ENCODE data around the gene MYO1D. TPM values are rescaled to one million over a fixed set of nuclear protein-coding genes. Genes with fewer than 3 reads are reported as not detected.

The MYO1D gene
- total RNA-seq, 1 experiment from 2014 or later, result 29.9 TPM

DNA sequence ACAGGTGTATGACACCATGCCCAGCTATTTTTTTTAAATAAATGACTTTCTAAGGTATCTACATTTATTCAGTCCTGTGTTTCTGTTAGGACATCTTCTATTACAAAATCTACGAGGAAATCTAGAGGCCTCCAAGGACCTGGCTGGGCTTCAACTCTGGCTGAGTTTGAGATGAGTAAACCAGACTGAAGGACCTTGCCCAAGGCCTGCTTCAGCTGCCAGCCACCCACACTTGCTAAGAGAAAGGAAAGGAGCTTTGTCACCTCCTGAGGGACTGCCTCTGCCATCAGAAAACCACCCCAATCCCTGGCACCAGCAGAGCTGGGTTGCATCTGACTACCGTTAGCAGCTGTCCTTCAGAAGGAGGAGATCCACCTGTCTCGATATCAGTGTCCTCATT lies 1.3 kb upstream of the MYO1D start (continued):
- TF ChIP-seq, protein P1, sequence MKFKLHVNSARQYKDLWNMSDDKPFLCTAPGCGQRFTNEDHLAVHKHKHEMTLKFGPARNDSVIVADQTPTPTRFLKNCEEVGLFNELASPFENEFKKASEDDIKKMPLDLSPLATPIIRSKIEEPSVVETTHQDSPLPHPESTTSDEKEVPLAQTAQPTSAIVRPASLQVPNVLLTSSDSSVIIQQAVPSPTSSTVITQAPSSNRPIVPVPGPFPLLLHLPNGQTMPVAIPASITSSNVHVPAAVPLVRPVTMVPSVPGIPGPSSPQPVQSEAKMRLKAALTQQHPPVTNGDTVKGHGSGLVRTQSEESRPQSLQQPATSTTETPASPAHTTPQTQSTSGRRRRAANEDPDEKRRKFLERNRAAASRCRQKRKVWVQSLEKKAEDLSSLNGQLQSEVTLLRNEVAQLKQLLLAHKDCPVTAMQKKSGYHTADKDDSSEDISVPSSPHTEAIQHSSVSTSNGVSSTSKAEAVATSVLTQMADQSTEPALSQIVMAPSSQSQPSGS (CRISPR knock-in tag; IDR thresholded peaks at IDR 0.05; ENCODE audit: borderline replicate concordance, low read depth), result no peak
- TF ChIP-seq ATF3 (CRISPR knock-in tag; conservative IDR thresholded peaks at IDR 0.05) (no peak), ZNF138 (CRISPR knock-in tag; conservative IDR thresholded peaks at IDR 0.05) (no peak), ZNF671 (CRISPR knock-in tag; IDR thresholded peaks at IDR 0.05) (no peak), MXD4 (CRISPR knock-in tag; IDR thresholded peaks at IDR 0.05; ENCODE audit: borderline replicate concordance) (no peak), ZNF423 (CRISPR knock-in tag; IDR thresholded peaks at IDR 0.05) (no peak), ZNF416 (CRISPR knock-in tag; IDR thresholded peaks at IDR 0.05) (no peak), GRHL2 (CRISPR knock-in tag; IDR thresholded peaks at IDR 0.05; ENCODE audit: insufficient replicate concordance, severe bottlenecking) (no peak), FOXP1 (CRISPR knock-in tag; IDR thresholded peaks at IDR 0.05; ENCODE audit: borderline replicate concordance) (no peak), SMAD4 (CRISPR knock-in tag; IDR thresholded peaks at IDR 0.05) (no peak), ZSCAN18 (CRISPR knock-in tag; IDR thresholded peaks at IDR 0.05) (no peak)
- TF ChIP-seq, protein P2, sequence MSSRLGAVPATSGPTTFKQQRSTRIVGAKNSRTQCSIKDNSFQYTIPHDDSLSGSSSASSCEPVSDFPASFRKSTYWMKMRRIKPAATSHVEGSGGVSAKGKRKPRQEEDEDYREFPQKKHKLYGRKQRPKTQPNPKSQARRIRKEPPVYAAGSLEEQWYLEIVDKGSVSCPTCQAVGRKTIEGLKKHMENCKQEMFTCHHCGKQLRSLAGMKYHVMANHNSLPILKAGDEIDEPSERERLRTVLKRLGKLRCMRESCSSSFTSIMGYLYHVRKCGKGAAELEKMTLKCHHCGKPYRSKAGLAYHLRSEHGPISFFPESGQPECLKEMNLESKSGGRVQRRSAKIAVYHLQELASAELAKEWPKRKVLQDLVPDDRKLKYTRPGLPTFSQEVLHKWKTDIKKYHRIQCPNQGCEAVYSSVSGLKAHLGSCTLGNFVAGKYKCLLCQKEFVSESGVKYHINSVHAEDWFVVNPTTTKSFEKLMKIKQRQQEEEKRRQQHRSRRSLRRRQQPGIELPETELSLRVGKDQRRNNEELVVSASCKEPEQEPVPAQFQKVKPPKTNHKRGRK (CRISPR knock-in tag; IDR thresholded peaks at IDR 0.05; ENCODE audit: borderline replicate concordance), result no peak
- TF ChIP-seq, protein P3, sequence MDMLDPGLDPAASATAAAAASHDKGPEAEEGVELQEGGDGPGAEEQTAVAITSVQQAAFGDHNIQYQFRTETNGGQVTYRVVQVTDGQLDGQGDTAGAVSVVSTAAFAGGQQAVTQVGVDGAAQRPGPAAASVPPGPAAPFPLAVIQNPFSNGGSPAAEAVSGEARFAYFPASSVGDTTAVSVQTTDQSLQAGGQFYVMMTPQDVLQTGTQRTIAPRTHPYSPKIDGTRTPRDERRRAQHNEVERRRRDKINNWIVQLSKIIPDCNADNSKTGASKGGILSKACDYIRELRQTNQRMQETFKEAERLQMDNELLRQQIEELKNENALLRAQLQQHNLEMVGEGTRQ (CRISPR knock-in tag; IDR thresholded peaks at IDR 0.05), result no peak
- TF ChIP-seq, protein P4, sequence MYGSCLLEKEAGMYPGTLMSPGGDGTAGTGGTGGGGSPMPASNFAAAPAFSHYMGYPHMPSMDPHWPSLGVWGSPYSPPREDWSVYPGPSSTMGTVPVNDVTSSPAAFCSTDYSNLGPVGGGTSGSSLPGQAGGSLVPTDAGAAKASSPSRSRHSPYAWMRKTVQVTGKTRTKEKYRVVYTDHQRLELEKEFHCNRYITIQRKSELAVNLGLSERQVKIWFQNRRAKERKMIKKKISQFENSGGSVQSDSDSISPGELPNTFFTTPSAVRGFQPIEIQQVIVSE (CRISPR knock-in tag; IDR thresholded peaks at IDR 0.05; ENCODE audit: borderline replicate concordance), result no peak

DNA sequence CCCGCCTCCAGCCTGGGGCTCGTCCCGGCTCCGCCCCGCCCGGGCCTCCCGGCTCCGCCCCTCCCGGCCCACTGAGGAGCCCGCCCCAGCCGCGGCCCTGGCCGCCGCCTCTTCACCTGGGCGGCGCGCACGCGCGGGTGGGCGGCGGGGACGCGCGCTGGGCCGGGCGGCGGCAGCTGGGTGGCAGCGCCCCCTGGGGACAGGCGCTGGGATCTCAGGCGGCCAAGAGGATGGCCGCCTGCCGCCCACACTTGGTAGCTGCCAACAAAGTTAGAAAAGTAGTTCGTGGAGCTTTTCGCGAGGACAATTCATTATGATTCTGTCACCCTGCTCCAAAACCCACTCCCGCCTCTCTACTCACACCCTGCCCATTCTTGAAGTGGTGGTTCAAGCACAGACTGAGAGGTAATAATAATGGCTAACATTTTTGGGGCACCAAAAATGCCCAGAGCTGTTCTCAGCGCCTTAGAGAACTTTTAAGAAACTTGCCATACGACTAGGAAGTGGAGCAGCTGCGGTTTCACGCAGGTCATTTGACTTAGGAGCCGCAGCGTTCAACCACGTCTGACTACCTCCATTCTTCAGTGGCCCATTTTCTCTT lies 340 bp upstream of the MYO1D start:
- POLR2A ChIA-PET, result interaction anchor here (0.6 to 1.7 kb wide), 6 partner anchors 33 to 357 kb away, joined by 3 to 7 read pairs (median 3); partner anchors contain the start of gene TMEM98
- H3K27ac Mint-ChIP-seq, result peak overlapping the region; percentile 67; the same call in 1 of the 2 replicates
- no peaks in the 10 kb centered on the region for H3K9me3 Mint-ChIP-seq
- TF ChIP-seq ZNF121 (CRISPR knock-in tag; IDR thresholded peaks at IDR 0.05), result no peak
- TF ChIP-seq, protein P5, sequence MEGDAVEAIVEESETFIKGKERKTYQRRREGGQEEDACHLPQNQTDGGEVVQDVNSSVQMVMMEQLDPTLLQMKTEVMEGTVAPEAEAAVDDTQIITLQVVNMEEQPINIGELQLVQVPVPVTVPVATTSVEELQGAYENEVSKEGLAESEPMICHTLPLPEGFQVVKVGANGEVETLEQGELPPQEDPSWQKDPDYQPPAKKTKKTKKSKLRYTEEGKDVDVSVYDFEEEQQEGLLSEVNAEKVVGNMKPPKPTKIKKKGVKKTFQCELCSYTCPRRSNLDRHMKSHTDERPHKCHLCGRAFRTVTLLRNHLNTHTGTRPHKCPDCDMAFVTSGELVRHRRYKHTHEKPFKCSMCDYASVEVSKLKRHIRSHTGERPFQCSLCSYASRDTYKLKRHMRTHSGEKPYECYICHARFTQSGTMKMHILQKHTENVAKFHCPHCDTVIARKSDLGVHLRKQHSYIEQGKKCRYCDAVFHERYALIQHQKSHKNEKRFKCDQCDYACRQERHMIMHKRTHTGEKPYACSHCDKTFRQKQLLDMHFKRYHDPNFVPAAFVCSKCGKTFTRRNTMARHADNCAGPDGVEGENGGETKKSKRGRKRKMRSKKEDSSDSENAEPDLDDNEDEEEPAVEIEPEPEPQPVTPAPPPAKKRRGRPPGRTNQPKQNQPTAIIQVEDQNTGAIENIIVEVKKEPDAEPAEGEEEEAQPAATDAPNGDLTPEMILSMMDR (IDR thresholded peaks at IDR 0.05), result peak; percentile 86
- TF ChIP-seq CBFB (CRISPR knock-in tag; IDR thresholded peaks at IDR 0.05; ENCODE audit: low read depth), result peak; percentile 21; the same call in 1 of the 2 replicates
- peaks cover 20% of the 10 kb centered on the region for H3K4me1 Mint-ChIP-seq
- CTCF ChIA-PET, result interaction anchor here (0.6 to 4.3 kb wide), 62 partner anchors 9 to 873 kb away, joined by 3 to 119 read pairs (median 5); partner anchors contain the start of gene TMEM98
- ATAC-seq (peak; percentile 95), DNase-seq (ENCODE audit: low spot score) (peak; percentile 91)
- H3K27me3 Mint-ChIP-seq (ENCODE audit: low read depth), result peaks cover 2% of the 10 kb centered on the region; the same call in 1 of the 2 replicates
- H3K4me3 Mint-ChIP-seq, result peak overlapping the region; percentile 61
- no peaks in the 10 kb centered on the region; the same call in 1 of the 2 replicates for H3K36me3 Mint-ChIP-seq
